22Rv1 (cell line): ENCODE data around the gene XAF1.

Experiments used
- ZFX ChIP-seq: fragments of 450-650 bp; IDR thresholded peaks from 2 replicates; pipeline ENCODE4 v1.6.1; 2017; ENCODE audit warnings: antibody characterized with exemption, borderline replicate concordance
- TF ChIP-seq, protein P1 (sequence below): fragments of 450-650 bp; IDR thresholded peaks from 2 replicates; pipeline ENCODE4 v1.5.1; 2017; ENCODE audit warnings: mild to moderate bottlenecking

DNA sequence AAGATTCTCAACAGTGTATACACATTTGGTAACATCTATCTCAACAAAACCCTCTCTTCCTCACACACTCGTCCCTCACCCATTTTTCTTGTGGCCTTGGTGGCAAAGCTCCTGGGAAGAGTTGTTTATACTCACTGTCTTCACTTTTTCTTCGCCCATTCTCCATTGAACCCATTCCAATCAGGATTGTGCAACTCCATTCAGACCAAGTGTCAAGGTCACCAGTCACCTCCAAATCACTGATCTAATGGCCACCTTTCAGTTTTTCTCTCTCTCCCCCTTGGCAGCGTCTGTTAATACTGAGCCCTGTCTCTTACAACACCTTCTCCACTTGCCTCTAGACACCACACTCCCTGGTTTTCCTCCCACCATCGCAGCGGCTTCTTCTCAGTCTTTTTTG lies 34.1 kb upstream of the XAF1 start:
- TF ChIP-seq, protein P1, sequence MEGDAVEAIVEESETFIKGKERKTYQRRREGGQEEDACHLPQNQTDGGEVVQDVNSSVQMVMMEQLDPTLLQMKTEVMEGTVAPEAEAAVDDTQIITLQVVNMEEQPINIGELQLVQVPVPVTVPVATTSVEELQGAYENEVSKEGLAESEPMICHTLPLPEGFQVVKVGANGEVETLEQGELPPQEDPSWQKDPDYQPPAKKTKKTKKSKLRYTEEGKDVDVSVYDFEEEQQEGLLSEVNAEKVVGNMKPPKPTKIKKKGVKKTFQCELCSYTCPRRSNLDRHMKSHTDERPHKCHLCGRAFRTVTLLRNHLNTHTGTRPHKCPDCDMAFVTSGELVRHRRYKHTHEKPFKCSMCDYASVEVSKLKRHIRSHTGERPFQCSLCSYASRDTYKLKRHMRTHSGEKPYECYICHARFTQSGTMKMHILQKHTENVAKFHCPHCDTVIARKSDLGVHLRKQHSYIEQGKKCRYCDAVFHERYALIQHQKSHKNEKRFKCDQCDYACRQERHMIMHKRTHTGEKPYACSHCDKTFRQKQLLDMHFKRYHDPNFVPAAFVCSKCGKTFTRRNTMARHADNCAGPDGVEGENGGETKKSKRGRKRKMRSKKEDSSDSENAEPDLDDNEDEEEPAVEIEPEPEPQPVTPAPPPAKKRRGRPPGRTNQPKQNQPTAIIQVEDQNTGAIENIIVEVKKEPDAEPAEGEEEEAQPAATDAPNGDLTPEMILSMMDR: no peak
- no peak for TF ChIP-seq ZFX
